SJSA1 (cell line): ENCODE results near the gene MCHR2. TPM values are rescaled to one million over a fixed set of nuclear protein-coding genes. Genes with fewer than 3 reads are reported as not detected.
A peak's percentile ranks its signal among the peaks of the same experiment; 100 is the strongest.

Source experiments
- DNase-seq, 2 experiments: peaks; one replicate each; pipeline ENCODE4 v3.0.0-alpha.2; 2015 to 2020; ENCODE audit warnings: low spot score in 2 of 2, low read depth in 1 of 2
- H3K27ac ChIP-seq: fragments of 250-450 bp; sonication (Bioruptor Pico); 2 replicates; pipeline ENCODE4 v1.5.1; 2020; ENCODE audit warnings: mild to moderate bottlenecking, moderate library complexity
- H3K27me3 ChIP-seq: fragments of 250-450 bp; sonication (Bioruptor Pico); replicated peaks from 2 replicates; pipeline ENCODE4 v1.5.1; 2020; ENCODE audit warnings: mild to moderate bottlenecking, moderate library complexity
- H3K36me3 ChIP-seq: fragments of 250-450 bp; sonication (Bioruptor Pico); 2 replicates; pipeline ENCODE4 v1.5.1; 2020; ENCODE audit warnings: mild to moderate bottlenecking
- H3K4me1 ChIP-seq: fragments of 250-450 bp; sonication (Bioruptor Pico); replicated peaks from 2 replicates; pipeline ENCODE4 v1.6.1; 2021; ENCODE audit warnings: mild to moderate bottlenecking
- H3K4me3 ChIP-seq: fragments of 250-450 bp; sonication (Bioruptor Pico); 2 replicates; pipeline ENCODE4 v1.5.1; 2020; ENCODE audit warnings: mild to moderate bottlenecking
- H3K9me3 ChIP-seq: fragments of 250-450 bp; sonication (Bioruptor Pico); replicated peaks from 2 replicates; pipeline ENCODE4 v1.5.1; 2020; ENCODE audit warnings: mild to moderate bottlenecking
- total RNA-seq: library from RNA; depleted of rRNA; stranded (reverse); fragments of >200 nt; shearing (Covaris generic); gene quantifications from 2 replicates; pipeline ENCODE4 v1.2.3, GENCODE V29; 2014

MCHR2 gene
- total RNA-seq, 1 experiment from 2014 or later: not detected

- Histone ChIP-seq H3K9me3 (no peaks in the 10 kb centered on the region), H3K36me3 (no peaks in the 10 kb centered on the region), H3K4me1 (no peaks in the 10 kb centered on the region), H3K4me3 (no peak overlapping the region), H3K27me3 (no peaks in the 10 kb centered on the region), H3K27ac (no peak overlapping the region)
- no peak for DNase-seq
Observed at GRCh38 chr6:99967052-99967451, 27.0 kb downstream of the MCHR2 start.

- Histone ChIP-seq H3K36me3 (no peaks in the 10 kb centered on the region), H3K27ac (no peak overlapping the region), H3K27me3 (no peaks in the 10 kb centered on the region), H3K9me3 (no peaks in the 10 kb centered on the region; the same call in 1 of the 2 replicates), H3K4me1 (no peaks in the 10 kb centered on the region), H3K4me3 (no peak overlapping the region)
- DNase-seq: no peak
Observed at GRCh38 chr6:99960027-99960426, 34.0 kb downstream of the MCHR2 start.

GRCh38 chr6:99951016-99951805 lies 42.8 kb downstream of the MCHR2 start:
- no peak overlapping the region for H3K4me3 ChIP-seq
- no peaks in the 10 kb centered on the region for H3K4me1 ChIP-seq
- H3K9me3 ChIP-seq: no peaks in the 10 kb centered on the region
- no peak overlapping the region for H3K27ac ChIP-seq
- no peaks in the 10 kb centered on the region for H3K36me3 ChIP-seq
- DNase-seq: no peak
- no peaks in the 10 kb centered on the region for H3K27me3 ChIP-seq

GRCh38 chr6:99946005-99946404 lies 48.0 kb downstream of the MCHR2 start:
- Histone ChIP-seq H3K4me3 (no peak overlapping the region), H3K9me3 (no peaks in the 10 kb centered on the region), H3K36me3 (no peaks in the 10 kb centered on the region), H3K4me1 (no peaks in the 10 kb centered on the region), H3K27me3 (no peaks in the 10 kb centered on the region), H3K27ac (no peak overlapping the region)
- no peak for DNase-seq

- Histone ChIP-seq H3K4me3 (no peak overlapping the region), H3K9me3 (no peaks in the 10 kb centered on the region), H3K27ac (no peak overlapping the region), H3K36me3 (no peaks in the 10 kb centered on the region), H3K4me1 (no peaks in the 10 kb centered on the region), H3K27me3 (no peaks in the 10 kb centered on the region)
- no peak for DNase-seq
Observed at GRCh38 chr6:99943846-99944245, 50.2 kb downstream of the MCHR2 start.

GRCh38 chr6:99940582-99940981 lies 53.4 kb downstream of the MCHR2 start:
- no peaks in the 10 kb centered on the region for H3K36me3 ChIP-seq
- no peak overlapping the region for H3K4me3 ChIP-seq
- no peaks in the 10 kb centered on the region for H3K27me3 ChIP-seq
- H3K27ac ChIP-seq: no peak overlapping the region
- H3K4me1 ChIP-seq: no peaks in the 10 kb centered on the region; the same call in 1 of the 2 replicates
- 0 out of 2 replicates have a peak, but pooled peaks cover 2% of the 10 kb centered on the region for H3K9me3 ChIP-seq
- no peak for DNase-seq

- Histone ChIP-seq H3K27me3 (no peaks in the 10 kb centered on the region), H3K4me1 (peaks cover 27% of the 10 kb centered on the region), H3K9me3 (peaks cover 2% of the 10 kb centered on the region; the same call in 1 of the 2 replicates), H3K4me3 (no peak overlapping the region), H3K27ac (peak overlapping the region; percentile 71), H3K36me3 (no peaks in the 10 kb centered on the region)
- DNase-seq: peak in 1 of 2 experiments; percentile 75
Observed at GRCh38 chr6:99933129-99933528, 60.9 kb downstream of the MCHR2 start.

- DNase-seq: no peak
- Histone ChIP-seq H3K4me3 (no peak overlapping the region), H3K27ac (no peak overlapping the region), H3K36me3 (no peaks in the 10 kb centered on the region), H3K9me3 (no peaks in the 10 kb centered on the region), H3K27me3 (no peaks in the 10 kb centered on the region), H3K4me1 (no peaks in the 10 kb centered on the region)
Observed at GRCh38 chr6:99912657-99913056, 81.4 kb downstream of the MCHR2 start.

GRCh38 chr6:99905209-99906106 lies 88.6 kb downstream of the MCHR2 start:
- no peak overlapping the region for H3K27ac ChIP-seq
- H3K36me3 ChIP-seq: no peaks in the 10 kb centered on the region
- no peaks in the 10 kb centered on the region for H3K9me3 ChIP-seq
- H3K4me3 ChIP-seq: no peak overlapping the region
- DNase-seq: peak in 1 of 2 experiments; percentile 12
- H3K4me1 ChIP-seq: no peaks in the 10 kb centered on the region
- peaks cover 16% of the 10 kb centered on the region for H3K27me3 ChIP-seq

- Histone ChIP-seq H3K27ac (no peak overlapping the region), H3K4me1 (no peaks in the 10 kb centered on the region), H3K36me3 (no peaks in the 10 kb centered on the region), H3K9me3 (no peaks in the 10 kb centered on the region), H3K4me3 (no peak overlapping the region), H3K27me3 (peaks cover 19% of the 10 kb centered on the region)
- DNase-seq: no peak
Observed at GRCh38 chr6:99901596-99902384, 92.2 kb downstream of the MCHR2 start.

- no peaks in the 10 kb centered on the region for H3K4me1 ChIP-seq
- H3K4me3 ChIP-seq: no peak overlapping the region
- no peak for DNase-seq
- H3K9me3 ChIP-seq: no peaks in the 10 kb centered on the region
- no peak overlapping the region for H3K27ac ChIP-seq
- H3K27me3 ChIP-seq: peaks cover 3% of the 10 kb centered on the region; the same call in 1 of the 2 replicates
- H3K36me3 ChIP-seq: no peaks in the 10 kb centered on the region
Observed at GRCh38 chr6:99894815-99895214, 99.2 kb downstream of the MCHR2 start.

- no peaks in the 10 kb centered on the region for H3K9me3 ChIP-seq
- no peak overlapping the region for H3K4me3 ChIP-seq
- no peaks in the 10 kb centered on the region for H3K4me1 ChIP-seq
- no peak for DNase-seq
- no peaks in the 10 kb centered on the region for H3K36me3 ChIP-seq
- no peak overlapping the region for H3K27ac ChIP-seq
- H3K27me3 ChIP-seq: no peaks in the 10 kb centered on the region
Observed at GRCh38 chr6:99887066-99887465, 107.0 kb downstream of the MCHR2 start.

- 0 out of 2 replicates have a peak, but pooled peaks cover 7% of the 10 kb centered on the region for H3K27me3 ChIP-seq
- no peak overlapping the region for H3K27ac ChIP-seq
- H3K4me1 ChIP-seq: no peaks in the 10 kb centered on the region
- H3K4me3 ChIP-seq: no peak overlapping the region
- no peak for DNase-seq
- no peaks in the 10 kb centered on the region for H3K36me3 ChIP-seq
- H3K9me3 ChIP-seq: no peaks in the 10 kb centered on the region
Observed at GRCh38 chr6:99885051-99885450, 109.0 kb downstream of the MCHR2 start.
